SK-N-SH (cell line): Measurements from ENCODE around the gene CSRNP2.

ENCODE experiments used
- CTCF ChIP-seq: fragments of 200-600 bp; sonication (generic); IDR thresholded peaks from 2 replicates; pipeline ENCODE4 v1.6.1; 2017; ENCODE audit warnings: antibody characterized with exemption, mild to moderate bottlenecking, moderate library complexity
- ELF1 ChIP-seq: IDR thresholded peaks from 2 replicates; pipeline ENCODE4 v1.4.0; 2012
- EP300 ChIP-seq, 2 experiments: IDR thresholded peaks; 2 replicates each; pipeline versions ENCODE4 v1.4.0 to v1.6.1; 2012; ENCODE audit warnings: borderline replicate concordance in 1 of 2, low read depth in 1 of 2, low read length in 1 of 2
- FOXJ3 ChIP-seq: sonication (generic); formaldehyde crosslinking; IDR thresholded peaks from 2 replicates; pipeline ENCODE4 v1.5.1; 2020; ENCODE audit warnings: mild to moderate bottlenecking, missing genetic modification reagents
- JUND ChIP-seq: IDR thresholded peaks from 2 replicates; pipeline ENCODE4 v1.4.0; 2012
- NFIC ChIP-seq: IDR thresholded peaks from 2 replicates; pipeline ENCODE4 v1.4.0; 2012; ENCODE audit warnings: borderline replicate concordance
- PBX3 ChIP-seq: IDR thresholded peaks from 2 replicates; pipeline ENCODE4; 2012
- POLR2AphosphoS5 ChIP-seq: IDR thresholded peaks from 2 replicates; pipeline ENCODE4 v1.6.1; 2012; ENCODE audit warnings: low read depth, low read length
- RAD21 ChIP-seq: IDR thresholded peaks from 2 replicates; pipeline ENCODE4 v1.6.1; 2012; ENCODE audit warnings: mild to moderate bottlenecking, low read length
- REST ChIP-seq: IDR thresholded peaks from 2 replicates; pipeline ENCODE4 v1.6.1; 2012; ENCODE audit warnings: mild to moderate bottlenecking, low read depth, low read length, moderate library complexity
- SIN3A ChIP-seq: IDR thresholded peaks from 2 replicates; pipeline ENCODE4 v1.6.1; 2012; ENCODE audit warnings: low read depth, mild to moderate bottlenecking, low read length, moderate library complexity, borderline replicate concordance
- TAF1 ChIP-seq: IDR thresholded peaks from 2 replicates; pipeline ENCODE4 v1.6.1; 2012; ENCODE audit warnings: low read depth, mild to moderate bottlenecking, low read length, moderate library complexity, borderline replicate concordance
- TF ChIP-seq, protein P1 (sequence below): IDR thresholded peaks from 2 replicates; pipeline ENCODE4 v1.4.0; 2012; ENCODE audit warnings: low read depth, borderline replicate concordance

DNA sequence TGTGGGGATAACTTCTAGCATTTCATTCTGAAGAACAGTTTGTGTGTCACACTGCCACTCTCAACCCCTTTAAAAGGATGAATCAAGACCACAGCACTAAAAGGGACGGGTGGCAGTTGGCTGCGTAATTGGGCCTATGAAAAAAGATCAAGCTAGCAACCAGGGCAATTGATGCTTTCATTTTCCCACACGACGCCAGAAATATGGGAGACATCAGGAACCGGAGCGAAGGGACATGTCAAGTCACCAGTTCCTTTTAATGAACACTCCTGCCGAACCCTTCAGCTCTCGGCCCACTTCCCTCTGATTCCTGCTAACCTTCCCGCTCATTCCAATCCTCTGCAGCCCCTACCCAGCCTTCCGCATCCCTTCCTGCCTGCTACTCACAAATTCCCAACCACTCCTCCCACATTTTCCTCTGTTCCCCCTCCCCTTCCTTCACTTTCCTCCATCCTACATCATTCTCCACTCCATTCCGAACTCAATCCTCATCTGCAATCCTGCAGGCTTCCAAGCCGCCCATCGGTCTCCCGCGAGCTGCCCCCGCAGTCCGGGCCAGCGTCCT is 753 bp downstream of the CSRNP2 start:
- TF ChIP-seq, protein P1, sequence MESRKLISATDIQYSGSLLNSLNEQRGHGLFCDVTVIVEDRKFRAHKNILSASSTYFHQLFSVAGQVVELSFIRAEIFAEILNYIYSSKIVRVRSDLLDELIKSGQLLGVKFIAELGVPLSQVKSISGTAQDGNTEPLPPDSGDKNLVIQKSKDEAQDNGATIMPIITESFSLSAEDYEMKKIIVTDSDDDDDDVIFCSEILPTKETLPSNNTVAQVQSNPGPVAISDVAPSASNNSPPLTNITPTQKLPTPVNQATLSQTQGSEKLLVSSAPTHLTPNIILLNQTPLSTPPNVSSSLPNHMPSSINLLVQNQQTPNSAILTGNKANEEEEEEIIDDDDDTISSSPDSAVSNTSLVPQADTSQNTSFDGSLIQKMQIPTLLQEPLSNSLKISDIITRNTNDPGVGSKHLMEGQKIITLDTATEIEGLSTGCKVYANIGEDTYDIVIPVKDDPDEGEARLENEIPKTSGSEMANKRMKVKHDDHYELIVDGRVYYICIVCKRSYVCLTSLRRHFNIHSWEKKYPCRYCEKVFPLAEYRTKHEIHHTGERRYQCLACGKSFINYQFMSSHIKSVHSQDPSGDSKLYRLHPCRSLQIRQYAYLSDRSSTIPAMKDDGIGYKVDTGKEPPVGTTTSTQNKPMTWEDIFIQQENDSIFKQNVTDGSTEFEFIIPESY = no peak
- TF ChIP-seq RAD21 (no peak), CTCF (no peak), NFIC (no peak), POLR2AphosphoS5 (peak; percentile 22; the same call in 1 of the 2 replicates), REST (no peak), JUND (no peak), PBX3 (no peak), EP300 (IDR thresholded peaks at IDR 0.05; ENCODE audit: borderline replicate concordance in 1 of 2, low read depth in 1 of 2, low read length in 1 of 2) (no peak), FOXJ3 (CRISPR knock-in tag) (no peak), TAF1 (no peak), SIN3A (no peak), ELF1 (no peak)
